ENCODE measurements around the gene ASPA.
"Not testable (repeated sequence)": the region's sequence is repeated elsewhere in the genome, so short reads cannot be mapped to it uniquely, and the experiment has no call there.

Gene ASPA

GRCh38 chr17:3475812-3476610, at the start of gene ASPA:
Gene ASPA (plus strand): TSS chr17:3475997. CDS start chr17:3476160, 163 bp downstream.
- Mint-ChIP-seq H3K27me3 (peaks cover 5% of the 10 kb centered on the region), H3K9me3 (no peaks in the 10 kb centered on the region), H3K4me1 (ENCODE audit: low read depth) (peaks cover 6% of the 10 kb centered on the region), H3K27ac (no peak within 1 kb of the TSS), H3K4me3 (no peak within 1 kb of the TSS), H3K36me3 (ENCODE audit: low read depth) (no peaks in the 10 kb centered on the region)
- intact Hi-C loops (cut with micrococcal nuclease): no loop called here

- H3K9me3 Mint-ChIP-seq: peaks cover 17% of the 10 kb centered on the region
- H3K4me3 Mint-ChIP-seq; H3K36me3 Mint-ChIP-seq (ENCODE audit: low read depth); intact Hi-C loops (cut with micrococcal nuclease); H3K4me1 Mint-ChIP-seq (ENCODE audit: low read depth); H3K27ac Mint-ChIP-seq: not testable (repeated sequence)
- H3K27me3 Mint-ChIP-seq: peaks cover 13% of the 10 kb centered on the region
Measured at GRCh38 chr17:3433215-3433614, 42.6 kb upstream of the ASPA start.

- H3K27me3 Mint-ChIP-seq: peaks cover 11% of the 10 kb centered on the region
- H3K27ac Mint-ChIP-seq: no peak within 1 kb of the TSS
- H3K9me3 Mint-ChIP-seq: peaks cover 17% of the 10 kb centered on the region
- intact Hi-C loops (cut with micrococcal nuclease): no loop called here
- H3K36me3 Mint-ChIP-seq (ENCODE audit: low read depth): no peaks in the 10 kb centered on the region
- peaks cover 7% of the 10 kb centered on the region for H3K4me1 Mint-ChIP-seq (ENCODE audit: low read depth)
- no peak within 1 kb of the TSS for H3K4me3 Mint-ChIP-seq
Measured at GRCh38 chr17:3433741-3434140, 42.1 kb upstream of the ASPA start, which contains the start of gene OR1E2. Gene OR1E2 (minus strand): TSS chr17:3433841. CDS start chr17:3433841, 0 bp downstream.

- peaks cover 3% of the 10 kb centered on the region for H3K4me1 Mint-ChIP-seq (ENCODE audit: low read depth)
- no peak overlapping the region for H3K4me3 Mint-ChIP-seq
- H3K27ac Mint-ChIP-seq: no peak overlapping the region
- H3K9me3 Mint-ChIP-seq: peaks cover 10% of the 10 kb centered on the region
- intact Hi-C loops (cut with micrococcal nuclease): no loop called here
- H3K27me3 Mint-ChIP-seq: peaks cover 13% of the 10 kb centered on the region
- H3K36me3 Mint-ChIP-seq (ENCODE audit: low read depth): no peaks in the 10 kb centered on the region
Measured at GRCh38 chr17:3438368-3438767, 37.4 kb upstream of the ASPA start.

- H3K27me3 Mint-ChIP-seq: peaks cover 8% of the 10 kb centered on the region
- no peaks in the 10 kb centered on the region for H3K36me3 Mint-ChIP-seq (ENCODE audit: low read depth)
- H3K9me3 Mint-ChIP-seq: no peaks in the 10 kb centered on the region
- H3K4me1 Mint-ChIP-seq (ENCODE audit: low read depth): no peaks in the 10 kb centered on the region
- no peak overlapping the region for H3K4me3 Mint-ChIP-seq
- intact Hi-C loops (cut with micrococcal nuclease): no loop called here
- H3K27ac Mint-ChIP-seq: no peak overlapping the region
Measured at GRCh38 chr17:3440451-3440850, 35.3 kb upstream of the ASPA start.

GRCh38 chr17:3447625-3448024, 28.2 kb upstream of the ASPA start:
- Mint-ChIP-seq H3K4me3 (no peak overlapping the region), H3K36me3 (ENCODE audit: low read depth) (no peaks in the 10 kb centered on the region), H3K4me1 (ENCODE audit: low read depth) (no peaks in the 10 kb centered on the region), H3K27me3 (peaks cover 1% of the 10 kb centered on the region), H3K9me3 (no peaks in the 10 kb centered on the region), H3K27ac (no peak overlapping the region)
- intact Hi-C loops (cut with micrococcal nuclease): loop anchor here (5.0 kb wide), 1 partner anchor 400 kb away; no protein-coding TSS in a partner anchor

GRCh38 chr17:3448059-3448665, 27.6 kb upstream of the ASPA start:
- Mint-ChIP-seq H3K36me3 (ENCODE audit: low read depth) (no peaks in the 10 kb centered on the region), H3K4me1 (ENCODE audit: low read depth) (no peaks in the 10 kb centered on the region), H3K27ac (no peak overlapping the region), H3K27me3 (peaks cover 1% of the 10 kb centered on the region), H3K4me3 (no peak overlapping the region), H3K9me3 (no peaks in the 10 kb centered on the region)
- intact Hi-C loops (cut with micrococcal nuclease): loop anchor here (5.0 kb wide), 1 partner anchor 401 kb away; no protein-coding TSS in a partner anchor

- H3K4me3 Mint-ChIP-seq; H3K27ac Mint-ChIP-seq; intact Hi-C loops (cut with micrococcal nuclease); H3K4me1 Mint-ChIP-seq (ENCODE audit: low read depth); H3K9me3 Mint-ChIP-seq; H3K27me3 Mint-ChIP-seq; H3K36me3 Mint-ChIP-seq (ENCODE audit: low read depth): not testable (repeated sequence)
Measured at GRCh38 chr17:3466355-3466754, 9.4 kb upstream of the ASPA start.

GRCh38 chr17:3469529-3469928, 6.3 kb upstream of the ASPA start:
- Mint-ChIP-seq H3K36me3 (ENCODE audit: low read depth) (no peaks in the 10 kb centered on the region), H3K27me3 (no peaks in the 10 kb centered on the region), H3K9me3 (no peaks in the 10 kb centered on the region), H3K4me1 (ENCODE audit: low read depth) (no peaks in the 10 kb centered on the region), H3K27ac (no peak overlapping the region), H3K4me3 (no peak overlapping the region)
- intact Hi-C loops (cut with micrococcal nuclease): no loop called here

GRCh38 chr17:3471599-3471998, 4.2 kb upstream of the ASPA start, which contains the start of gene SPATA22:
Gene SPATA22 (minus strand): TSS chr17:3471819. CDS start chr17:3469325, 2,494 bp downstream.
- intact Hi-C loops (cut with micrococcal nuclease): no loop called here
- peaks cover 6% of the 10 kb centered on the region for H3K4me1 Mint-ChIP-seq (ENCODE audit: low read depth)
- H3K27me3 Mint-ChIP-seq: no peaks in the 10 kb centered on the region
- H3K27ac Mint-ChIP-seq: no peak within 1 kb of the TSS
- no peak within 1 kb of the TSS for H3K4me3 Mint-ChIP-seq
- no peaks in the 10 kb centered on the region for H3K9me3 Mint-ChIP-seq
- no peaks in the 10 kb centered on the region for H3K36me3 Mint-ChIP-seq (ENCODE audit: low read depth)

- intact Hi-C loops (cut with micrococcal nuclease): no loop called here
- Mint-ChIP-seq H3K4me3 (no peak overlapping the region), H3K27ac (no peak overlapping the region), H3K27me3 (no peaks in the 10 kb centered on the region), H3K9me3 (no peaks in the 10 kb centered on the region), H3K36me3 (ENCODE audit: low read depth) (no peaks in the 10 kb centered on the region), H3K4me1 (ENCODE audit: low read depth) (peaks cover 6% of the 10 kb centered on the region)
Measured at GRCh38 chr17:3472137-3472536, 3.7 kb upstream of the ASPA start.

- H3K4me3 Mint-ChIP-seq: no peak overlapping the region
- intact Hi-C loops (cut with micrococcal nuclease): no loop called here
- no peak overlapping the region for H3K27ac Mint-ChIP-seq
- peaks cover 5% of the 10 kb centered on the region for H3K27me3 Mint-ChIP-seq
- no peaks in the 10 kb centered on the region for H3K9me3 Mint-ChIP-seq
- H3K4me1 Mint-ChIP-seq (ENCODE audit: low read depth): peaks cover 6% of the 10 kb centered on the region
- H3K36me3 Mint-ChIP-seq (ENCODE audit: low read depth): no peaks in the 10 kb centered on the region
Measured at GRCh38 chr17:3474212-3474611, 1.6 kb upstream of the ASPA start.

GRCh38 chr17:3475251-3475685, 529 bp upstream of the ASPA start:
- Mint-ChIP-seq H3K27me3 (peaks cover 5% of the 10 kb centered on the region), H3K4me3 (no peak overlapping the region), H3K4me1 (ENCODE audit: low read depth) (peaks cover 6% of the 10 kb centered on the region), H3K27ac (no peak overlapping the region), H3K36me3 (ENCODE audit: low read depth) (no peaks in the 10 kb centered on the region), H3K9me3 (no peaks in the 10 kb centered on the region)
- intact Hi-C loops (cut with micrococcal nuclease): no loop called here

GRCh38 chr17:3479988-3480387, 4.2 kb downstream of the ASPA start:
- Mint-ChIP-seq H3K27me3 (peaks cover 10% of the 10 kb centered on the region), H3K4me1 (ENCODE audit: low read depth) (peaks cover 6% of the 10 kb centered on the region), H3K36me3 (ENCODE audit: low read depth) (no peaks in the 10 kb centered on the region), H3K4me3 (no peak overlapping the region), H3K27ac (no peak overlapping the region), H3K9me3 (no peaks in the 10 kb centered on the region)
- intact Hi-C loops (cut with micrococcal nuclease): no loop called here
